Activated naive CD4-positive, alpha-beta T cell treated with anti-CD3 and anti-CD28 coated beads, Interleukin-2, amount 10 ng/mL, durations not matched to agents 5 hours and 36 hours (primary cell): ENCODE data around the gene CENPVL1. TPM values are rescaled to one million over a fixed set of nuclear protein-coding genes. Genes with fewer than 3 reads are reported as not detected.

Experiments used
- total RNA-seq, 2 experiments: library from RNA; stranded (reverse); gene quantifications; one replicate each; pipeline ENCODE4 v1.2.3, GENCODE V29; 2021

The CENPVL1 gene
- total RNA-seq, result not detected

GRCh38 chrX:51710277-51711164 lies at the start of gene CENPVL1:
TSS of gene CENPVL1 (plus strand) at chrX:51710512. CDS start at chrX:51710512, 0 bp downstream.

GRCh38 chrX:51682720-51683062 lies 27.6 kb upstream of the CENPVL1 start, which contains the start of gene CENPVL2:
TSS of gene CENPVL2 (minus strand) at chrX:51682831. CDS start at chrX:51682831, 0 bp downstream.

GRCh38 chrX:51743179-51743957 lies 33.1 kb downstream of the CENPVL1 start, which contains the start of gene GSPT2:
TSS of gene GSPT2 (plus strand) at chrX:51743442. CDS start at chrX:51743627, 185 bp downstream.

Other genes with a start within 250 kb of the CENPVL1 start
- gene NUDT11, start 213.9 kb upstream of the CENPVL1 start, total RNA-seq, result under 1 TPM; 0.55 to 0.76 TPM
- not detected for gene CENPVL3, start 91.6 kb upstream of the CENPVL1 start, total RNA-seq
- gene CENPVL2, start 27.7 kb upstream of the CENPVL1 start, total RNA-seq, result not detected
- 10 to 100 TPM; 13.6 to 14.0 TPM for gene GSPT2, start 32.9 kb downstream of the CENPVL1 start, total RNA-seq
- 10 to 100 TPM; 35.4 TPM for gene MAGED1, start 183.1 kb downstream of the CENPVL1 start, total RNA-seq